Ovary (tissue), 9 donors: ENCODE data around the gene HOXC9. TPM values are rescaled to one million over a fixed set of nuclear protein-coding genes. Genes with fewer than 3 reads are reported as not detected.
A peak's percentile ranks its signal among the peaks of the same experiment; 100 is the strongest.

Experiments
- DNase-seq, 5 donors: peaks; one replicate each; pipeline ENCODE4 v3.0.0-alpha.2; 2019 to 2020
- H3K27ac ChIP-seq, 2 donors: fragments of 200-600 bp; one replicate each; pipeline versions ENCODE4 v1.5.1 to v1.8.0; 2019 to 2022
- H3K27me3 ChIP-seq: fragments of 200-600 bp; one replicate; pipeline ENCODE4 v1.8.0; 2022
- H3K36me3 ChIP-seq: fragments of 200-600 bp; sonication (generic); one replicate; pipeline ENCODE4 v1.5.1; 2019
- H3K4me1 ChIP-seq: one replicate; pipeline ENCODE4 v1.8.1; 2013; ENCODE audit warnings: mild to moderate bottlenecking, moderate library complexity; ENCODE audit not compliant: insufficient read depth
- H3K4me3 ChIP-seq: fragments of 200-600 bp; sonication (generic); one replicate; pipeline ENCODE4 v1.5.1; 2017
- H3K9me3 ChIP-seq, 2 donors: fragments of 200-600 bp in 1 of 2; sonication (generic) in 1 of 2; one replicate each; pipeline versions ENCODE4 v1.5.1 to v1.8.1; 2013 to 2019; ENCODE audit warnings: mild to moderate bottlenecking in 1 of 2, moderate library complexity in 1 of 2
- CTCF ChIP-seq, 3 donors: fragments of 450-650 bp in 2 of 3; fragments of 200-600 bp in 1 of 3; IDR thresholded peaks; one replicate each; pipeline versions ENCODE4 v1.5.1 to v1.8.0; 2016 to 2022; ENCODE audit warnings: antibody characterized with exemption in 3 of 3, mild to moderate bottlenecking in 1 of 3
- EP300 ChIP-seq: sonication (generic); formaldehyde crosslinking; IDR thresholded peaks from one replicate; pipeline ENCODE4 v1.6.1; 2017; ENCODE audit warnings: antibody characterized with exemption
- POLR2A ChIP-seq: fragments of 450-650 bp; IDR thresholded peaks from one replicate; pipeline ENCODE4 v1.6.1; 2017; ENCODE audit warnings: antibody characterized with exemption, mild to moderate bottlenecking, moderate library complexity
- WGBS, 3 donors: extraction: QIAGEN DNeasy Blood & Tissue Kit in 1 of 3; methylation state at CpG; one replicate each; pipeline versions ENCODE4 v1.1.5 to v1.1.7; 2013 to 2017; 5-methylcytosine and 5-hydroxymethylcytosine counted together
- intact Hi-C, 4 donors: fragments of 100-400 bp; cut with DNase I; formaldehyde crosslinking; loops; one replicate each; pipeline versions ENCODE4 v1.11.0 to v1.15.1; 2022 to 2023
- polyA plus RNA-seq, 2 donors: library from polyadenylated mRNA; stranded (reverse); fragments of 200-250 nt in 1 of 2; fragments of 350-450 nt in 1 of 2; fragmentation: Illumina TruSeq in 1 of 2; extraction: RNeasy Lipid Tissue Mini Kit (QIAGEN cat#74804) in 1 of 2; gene quantifications; one replicate each; pipeline ENCODE4 v1.2.3, GENCODE V29; 2013 to 2014
- total RNA-seq, 7 donors: library from RNA; depleted of rRNA in 2 of 7; stranded (reverse); fragments of >200 nt in 2 of 7; fragmentation: NEBNext Ultra II Directional in 3 of 7; extraction: Animal tissue kit (Norgen Biotek cat#: 25700) in 3 of 7; gene quantifications; one replicate each; pipeline versions ENCODE4 v1.1.0 to v1.2.4, GENCODE V29; 2016 to 2023
- donor health status: DM: no; HTN: no; CAD: no; lungs with moderate emphysema.
- donor health status: DM: no; HTN: no; CAD: no.
- donor health status: Bipolar disorder and iron deficiency.
- donor health status: DM: yes; HTN: yes; CAD: no.
- donor health status: DM: no; HTN: no; CAD: no.
- donor health status: DM: yes; HTN: yes; CAD: no.

The HOXC9 gene
- total and polyA plus RNA-seq, 9 donors: 0.26 to 15.0 (median 1.9) TPM; not detected in 1

GRCh38 chr12:53969588-53970259 lies 30.2 kb upstream of the HOXC9 start:
- Histone ChIP-seq H3K4me1 (peaks cover 2% of the 10 kb centered on the region), H3K36me3 (no peaks in the 10 kb centered on the region), H3K27me3 (peaks cover 6% of the 10 kb centered on the region), H3K9me3 (no peaks in the 10 kb centered on the region), H3K27ac (no peak overlapping the region), H3K4me3 (no peak overlapping the region)
- TF ChIP-seq POLR2A: no peak
- TF ChIP-seq EP300: no peak
- no peak for TF ChIP-seq CTCF (IDR thresholded peaks at IDR 0.05)
- intact Hi-C loops: no loop called here
- 17 to 32% (median 17%) methylated on average over 12 of the region's 12 CpGs for WGBS, 3 donors
- DNase-seq: peak in 1 of 5 donors; percentile 13

DNA sequence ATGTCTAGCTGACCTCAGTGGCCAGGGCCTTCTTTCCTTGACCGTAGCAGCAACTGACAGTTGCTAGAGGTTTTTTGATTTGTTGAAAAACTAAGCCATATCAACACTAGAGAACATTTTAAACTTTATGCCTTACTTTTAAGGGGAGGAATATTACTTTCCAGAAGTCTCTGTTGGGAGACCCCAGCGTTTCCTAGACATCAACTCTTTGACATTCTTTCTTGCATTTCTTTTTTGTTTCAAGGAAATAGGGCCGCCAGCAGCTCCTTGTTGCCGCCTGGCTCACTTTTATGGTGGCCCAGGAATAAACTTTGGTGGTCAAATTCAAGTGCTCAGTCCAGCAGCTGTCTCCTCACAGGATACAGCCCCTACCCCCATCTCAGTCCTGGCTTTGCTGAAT lies 29.5 kb upstream of the HOXC9 start:
- 35 to 55% (median 46%) methylated on average over 4 of the region's 4 CpGs for WGBS, 3 donors

DNA sequence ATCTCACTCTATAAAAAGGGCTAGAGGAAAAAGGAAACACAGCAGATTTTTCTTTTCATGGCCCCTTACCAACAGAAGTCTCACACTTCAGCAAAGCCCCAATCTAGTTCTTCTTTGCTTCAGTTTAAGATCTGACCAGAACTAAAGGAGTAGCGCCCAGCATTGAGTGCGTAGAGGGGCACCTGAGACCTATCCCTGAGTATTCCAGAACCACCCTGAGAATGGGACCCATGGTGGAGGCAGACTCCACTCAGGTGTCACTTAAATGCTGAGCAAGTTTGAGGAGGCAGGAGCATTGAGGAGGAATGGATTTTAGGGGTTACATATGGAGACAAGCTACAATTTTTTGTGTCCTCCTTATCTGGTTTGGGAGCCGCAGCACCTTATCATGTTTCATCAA lies 28.8 kb upstream of the HOXC9 start:
- H3K27ac ChIP-seq: no peak overlapping the region
- H3K27me3 ChIP-seq: peaks cover 4% of the 10 kb centered on the region
- 67 to 90% (median 71%) methylated on average over 3 of the region's 3 CpGs for WGBS, 3 donors
- peaks cover 2% of the 10 kb centered on the region for H3K4me1 ChIP-seq
- intact Hi-C loops: no loop called here
- no peaks in the 10 kb centered on the region for H3K9me3 ChIP-seq
- no peak overlapping the region for H3K4me3 ChIP-seq
- no peak for DNase-seq
- TF ChIP-seq EP300 (no peak), POLR2A (no peak), CTCF (IDR thresholded peaks at IDR 0.05) (no peak)
- H3K36me3 ChIP-seq: no peaks in the 10 kb centered on the region

More for the DNA sequence above, 29.5 kb upstream of the HOXC9 start:
- no peaks in the 10 kb centered on the region for H3K9me3 ChIP-seq
- H3K27me3 ChIP-seq: peaks cover 4% of the 10 kb centered on the region
- TF ChIP-seq CTCF (IDR thresholded peaks at IDR 0.05): no peak
- TF ChIP-seq EP300: no peak
- TF ChIP-seq POLR2A: no peak
- H3K27ac ChIP-seq: no peak overlapping the region
- H3K4me3 ChIP-seq: no peak overlapping the region
- H3K4me1 ChIP-seq: peaks cover 2% of the 10 kb centered on the region
- no peak for DNase-seq
- intact Hi-C loops: no loop called here
- H3K36me3 ChIP-seq: no peaks in the 10 kb centered on the region

DNA sequence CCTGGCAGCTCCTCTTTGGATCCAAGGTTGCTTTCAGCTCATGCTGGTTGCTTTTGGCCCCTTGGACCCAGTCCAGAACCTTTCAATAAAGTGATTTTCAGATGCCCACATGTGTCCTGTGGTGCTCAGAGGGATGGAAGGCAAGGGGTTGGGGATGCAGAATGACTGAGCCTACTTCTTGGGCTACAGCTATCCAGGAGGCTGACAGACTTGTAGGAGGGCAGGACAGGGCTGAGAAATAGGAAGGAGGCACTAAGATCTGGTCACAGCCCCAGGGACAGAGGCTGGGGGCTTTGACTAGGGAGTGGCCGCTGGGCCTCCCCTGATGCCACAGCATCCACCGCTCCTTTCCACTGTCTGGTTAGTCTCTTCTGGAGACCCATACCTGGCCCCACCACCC lies 28.3 kb upstream of the HOXC9 start:
- Histone ChIP-seq H3K27me3 (peaks cover 4% of the 10 kb centered on the region), H3K4me3 (no peak overlapping the region), H3K27ac (no peak overlapping the region), H3K36me3 (no peaks in the 10 kb centered on the region), H3K9me3 (no peaks in the 10 kb centered on the region), H3K4me1 (peaks cover 2% of the 10 kb centered on the region)
- 39 to 57% (median 48%) methylated on average over 2 of the region's 2 CpGs for WGBS, 3 donors
- no peak for DNase-seq
- no peak for TF ChIP-seq EP300
- no peak for TF ChIP-seq CTCF (IDR thresholded peaks at IDR 0.05)
- no peak for TF ChIP-seq POLR2A
- intact Hi-C loops: no loop called here
